NCI-H146 (cell line): ENCODE measurements around the gene SRRM3.
"Not testable (repeated sequence)": the region's sequence is repeated elsewhere in the genome, so short reads cannot be mapped to it uniquely, and the experiment has no call there.

Experiments used
- DNase-seq: peaks from one replicate; lab custom pipeline; 2025; lab: John Stamatoyannopoulos, UW

SRRM3 gene

GRCh38 chr7:76187272-76187671 lies 14.4 kb upstream of the SRRM3 start:
- DNase-seq: no peak

GRCh38 chr7:76189276-76189675 lies 12.4 kb upstream of the SRRM3 start:
- no peak for DNase-seq

GRCh38 chr7:76191783-76192240 lies 9.9 kb upstream of the SRRM3 start:
- peak; percentile 41 for DNase-seq

GRCh38 chr7:76193466-76193865 lies 8.2 kb upstream of the SRRM3 start:
- no peak for DNase-seq

GRCh38 chr7:76193883-76194282 lies 7.8 kb upstream of the SRRM3 start:
- no peak for DNase-seq

GRCh38 chr7:76196786-76197185 lies 4.9 kb upstream of the SRRM3 start:
- DNase-seq: no peak

- DNase-seq: no peak
Measured at GRCh38 chr7:76198202-76198601, 3.5 kb upstream of the SRRM3 start.

GRCh38 chr7:76202666-76203030 lies 952 bp downstream of the SRRM3 start:
- peak; percentile 53 for DNase-seq

- no peak for DNase-seq
Measured at GRCh38 chr7:76204147-76204546, 2.5 kb downstream of the SRRM3 start.

GRCh38 chr7:76206633-76207032 lies 4.9 kb downstream of the SRRM3 start:
- no peak for DNase-seq

GRCh38 chr7:76209310-76209709 lies 7.6 kb downstream of the SRRM3 start:
- DNase-seq: no peak

GRCh38 chr7:76211216-76211615 lies 9.5 kb downstream of the SRRM3 start:
- no peak for DNase-seq

- DNase-seq: not testable (repeated sequence)
Measured at GRCh38 chr7:76215349-76215748, 13.7 kb downstream of the SRRM3 start.

GRCh38 chr7:76216381-76217082 lies 14.8 kb downstream of the SRRM3 start:
- DNase-seq: peak; percentile 93

GRCh38 chr7:76217942-76218566 lies 16.4 kb downstream of the SRRM3 start:
- no peak for DNase-seq

- DNase-seq: no peak
Measured at GRCh38 chr7:76220185-76221057, 18.7 kb downstream of the SRRM3 start.

- no peak for DNase-seq
Measured at GRCh38 chr7:76222333-76222732, 20.6 kb downstream of the SRRM3 start.

- no peak for DNase-seq
Measured at GRCh38 chr7:76222839-76223238, 21.1 kb downstream of the SRRM3 start.

- no peak for DNase-seq
Measured at GRCh38 chr7:76223286-76223972, 21.7 kb downstream of the SRRM3 start.

- no peak for DNase-seq
Measured at GRCh38 chr7:76224695-76225094, 23.0 kb downstream of the SRRM3 start.

- no peak for DNase-seq
Measured at GRCh38 chr7:76225379-76225778, 23.7 kb downstream of the SRRM3 start.

- no peak for DNase-seq
Measured at GRCh38 chr7:76225951-76226350, 24.3 kb downstream of the SRRM3 start.
